CD4-positive, alpha-beta T cell treated with Interleukin-21 for 1 hour (primary cell): ENCODE measurements around the gene CASKIN2.
"Not testable (repeated sequence)": the region's sequence is repeated elsewhere in the genome, so short reads cannot be mapped to it uniquely, and the experiment has no call there.

ENCODE experiments used
- DNase-seq: peaks from one replicate; pipeline ENCODE4 v3.0.0-alpha.2; 2020

CASKIN2 gene

GRCh38 chr17:75465039-75465438 lies 50.3 kb downstream of the CASKIN2 start:
- DNase-seq, result no peak

GRCh38 chr17:75463603-75464002 lies 51.7 kb downstream of the CASKIN2 start:
- no peak for DNase-seq

GRCh38 chr17:75460295-75460694 lies 55.0 kb downstream of the CASKIN2 start:
- no peak for DNase-seq

- no peak for DNase-seq
Measured at GRCh38 chr17:75459590-75460267, 55.6 kb downstream of the CASKIN2 start.

- no peak for DNase-seq
Measured at GRCh38 chr17:75459246-75459589, 56.1 kb downstream of the CASKIN2 start.

GRCh38 chr17:75457047-75457654 lies 58.2 kb downstream of the CASKIN2 start:
- DNase-seq, result no peak

- DNase-seq, result peak; percentile 97
Measured at GRCh38 chr17:75456417-75457046, 58.8 kb downstream of the CASKIN2 start, which contains the start of gene TMEM94. TSS of gene TMEM94 (plus strand) at chr17:75456635. CDS start at chr17:75471906, 15,271 bp downstream.

- DNase-seq, result no peak
Measured at GRCh38 chr17:75456039-75456416, 59.3 kb downstream of the CASKIN2 start.

GRCh38 chr17:75454672-75455071 lies 60.7 kb downstream of the CASKIN2 start:
- not testable (repeated sequence) for DNase-seq

- DNase-seq, result no peak
Measured at GRCh38 chr17:75454193-75454592, 61.1 kb downstream of the CASKIN2 start.

GRCh38 chr17:75450270-75450669 lies 65.1 kb downstream of the CASKIN2 start:
- no peak for DNase-seq
